SK-N-MC (cell line): ENCODE measurements around the gene NRSN1.

Source experiments
- EZH2 ChIP-seq: fragments of 200-600 bp; sonication (generic); IDR thresholded peaks from one replicate; pipeline ENCODE4 v1.6.1; 2017; ENCODE audit warnings: antibody characterized with exemption
- POLR2AphosphoS5 ChIP-seq: IDR thresholded peaks from 2 replicates; pipeline ENCODE4 v1.6.1; 2012; ENCODE audit warnings: mild to moderate bottlenecking, low read depth, low read length, borderline replicate concordance

DNA sequence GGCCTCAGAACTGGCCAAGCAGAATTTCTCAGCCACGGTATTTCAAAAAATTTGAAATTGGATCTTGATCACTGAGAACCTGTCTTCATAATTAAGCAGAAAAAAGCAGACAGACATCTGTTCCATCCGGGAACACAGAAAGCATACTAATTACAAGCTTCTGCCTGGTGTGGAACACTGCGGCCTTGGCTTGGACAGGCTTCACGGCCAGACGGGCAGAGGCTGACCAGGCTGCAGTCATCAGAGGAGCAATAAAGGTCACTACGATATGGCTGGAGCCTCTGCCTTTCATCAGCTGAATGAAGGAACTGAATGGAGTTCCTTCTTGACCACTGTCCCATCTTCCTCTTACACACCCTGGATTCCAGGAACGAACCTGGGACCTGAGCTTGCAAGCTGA, 3.9 kb upstream of the NRSN1 start:
- TF ChIP-seq EZH2 (no peak), POLR2AphosphoS5 (no peak)
